SU-DHL-6 (cell line): ENCODE data around the gene CAMK1D.

Experiments
- H2AFZ ChIP-seq: fragments of 200-600 bp; sonication (generic); 2 replicates; pipeline ENCODE4 v1.6.1; 2014; ENCODE audit warnings: low read depth, mild to moderate bottlenecking, moderate library complexity, mixed read lengths, antibody characterized with exemption, low read length; ENCODE audit not compliant: severe bottlenecking
- H3F3A ChIP-seq: fragments of 200-600 bp; shearing (Covaris generic); 2 replicates; pipeline ENCODE4 v1.6.0; 2016; ENCODE audit warnings: antibody characterized with exemption, mild to moderate bottlenecking; ENCODE audit not compliant: insufficient read depth
- H3K27ac ChIP-seq: fragments of 200-600 bp; sonication (generic); 2 replicates; pipeline ENCODE4 v1.5.1; 2016; ENCODE audit warnings: low read depth, mild to moderate bottlenecking, low read length, moderate library complexity, mixed read lengths
- H3K27me3 ChIP-seq: fragments of 200-600 bp; sonication (generic), shearing (Covaris generic); 2 replicates; pipeline ENCODE4 v1.6.0; 2014; ENCODE audit warnings: mild to moderate bottlenecking, low read length
- H3K36me3 ChIP-seq: fragments of 200-600 bp; sonication (generic); 2 replicates; pipeline ENCODE4 v1.6.1; 2014; ENCODE audit warnings: mild to moderate bottlenecking, low read length, mixed read lengths
- H3K4me2 ChIP-seq: fragments of 300-600, 200-600 bp; shearing (Covaris generic), sonication (generic); 2 replicates; pipeline ENCODE4 v1.6.0; 2014; ENCODE audit warnings: low read length, low read depth, mild to moderate bottlenecking; ENCODE audit not compliant: poor library complexity, severe bottlenecking
- H3K4me3 ChIP-seq: fragments of 200-600 bp; sonication (generic); 2 replicates; pipeline ENCODE4 v1.5.1; 2014; ENCODE audit warnings: antibody characterized with exemption, low read length, mild to moderate bottlenecking, mixed read lengths; ENCODE audit not compliant: insufficient read depth, poor library complexity, severe bottlenecking
- H3K79me2 ChIP-seq: fragments of 200-600 bp; sonication (generic); 2 replicates; pipeline ENCODE4 v1.6.1; 2014; ENCODE audit warnings: mild to moderate bottlenecking, low read length, moderate library complexity; ENCODE audit not compliant: insufficient read depth
- H3K9ac ChIP-seq: fragments of 200-600 bp; sonication (generic); 2 replicates; pipeline ENCODE4 v1.7.0; 2014; ENCODE audit warnings: mild to moderate bottlenecking, low read length
- H3K9me2 ChIP-seq: fragments of 200-600 bp; sonication (generic); replicated peaks from 2 replicates; pipeline ENCODE4 v1.6.1; 2014; ENCODE audit warnings: low read length; ENCODE audit not compliant: insufficient read depth
- H3K9me3 ChIP-seq: fragments of 200-600 bp; sonication (generic); 2 replicates; pipeline ENCODE4 v1.6.1; 2014; ENCODE audit warnings: low read length, mixed read lengths; ENCODE audit not compliant: insufficient read depth
- H4K20me1 ChIP-seq: fragments of 200-600 bp; sonication (generic); 2 replicates; pipeline ENCODE4 v1.6.1; 2014; ENCODE audit warnings: low read depth, mild to moderate bottlenecking, antibody characterized with exemption, low read length, moderate library complexity, mixed read lengths
- EZH2phosphoT487 ChIP-seq: fragments of 200-600 bp; sonication (generic), shearing (Covaris generic); conservative IDR thresholded peaks from 2 replicates; pipeline ENCODE4 v1.6.1; 2018; ENCODE audit warnings: mild to moderate bottlenecking, antibody characterized with exemption, low read length, moderate library complexity, mixed read lengths
- TF ChIP-seq, protein P1 (sequence below): fragments of 200-600 bp; sonication (generic); IDR thresholded peaks from one replicate; pipeline ENCODE4 v1.5.1; 2017; ENCODE audit warnings: antibody characterized with exemption, mild to moderate bottlenecking, low read length, moderate library complexity; ENCODE audit not compliant: insufficient read depth, poor library complexity, severe bottlenecking

The CAMK1D gene

DNA sequence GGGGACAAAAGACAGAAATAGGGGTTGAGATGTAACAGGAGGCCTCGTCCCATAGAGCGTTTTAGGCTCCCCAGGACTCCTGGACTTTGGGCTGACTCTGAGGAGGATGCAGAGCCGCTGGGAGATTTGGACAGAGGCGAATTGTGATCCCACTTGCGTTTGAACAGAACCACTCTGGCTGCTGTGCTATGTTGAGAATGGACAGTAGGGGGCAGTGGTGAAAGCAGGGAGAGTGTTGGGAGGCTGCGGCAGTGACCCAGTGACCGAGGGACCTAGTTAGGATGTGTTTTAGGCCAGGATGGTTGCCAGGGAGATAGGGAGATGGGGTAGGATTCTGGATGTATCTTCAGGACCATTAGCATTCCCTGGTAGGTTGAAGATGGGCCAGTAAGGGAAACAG, 380.5 kb downstream of the CAMK1D start:
- Histone ChIP-seq H3K27ac (no peak overlapping the region), H3K9me2 (no peaks in the 10 kb centered on the region), H3K9me3 (no peaks in the 10 kb centered on the region), H2AFZ (no peak overlapping the region), H3K4me3 (no peak overlapping the region), H4K20me1 (no peaks in the 10 kb centered on the region; the same call in 1 of the 2 replicates), H3K9ac (no peak overlapping the region), H3K4me2 (no peak overlapping the region), H3K27me3 (no peaks in the 10 kb centered on the region), H3K79me2 (peaks cover 16% of the 10 kb centered on the region), H3F3A (peaks cover 4% of the 10 kb centered on the region; the same call in 1 of the 2 replicates), H3K36me3 (no peaks in the 10 kb centered on the region)
- TF ChIP-seq, protein P1, sequence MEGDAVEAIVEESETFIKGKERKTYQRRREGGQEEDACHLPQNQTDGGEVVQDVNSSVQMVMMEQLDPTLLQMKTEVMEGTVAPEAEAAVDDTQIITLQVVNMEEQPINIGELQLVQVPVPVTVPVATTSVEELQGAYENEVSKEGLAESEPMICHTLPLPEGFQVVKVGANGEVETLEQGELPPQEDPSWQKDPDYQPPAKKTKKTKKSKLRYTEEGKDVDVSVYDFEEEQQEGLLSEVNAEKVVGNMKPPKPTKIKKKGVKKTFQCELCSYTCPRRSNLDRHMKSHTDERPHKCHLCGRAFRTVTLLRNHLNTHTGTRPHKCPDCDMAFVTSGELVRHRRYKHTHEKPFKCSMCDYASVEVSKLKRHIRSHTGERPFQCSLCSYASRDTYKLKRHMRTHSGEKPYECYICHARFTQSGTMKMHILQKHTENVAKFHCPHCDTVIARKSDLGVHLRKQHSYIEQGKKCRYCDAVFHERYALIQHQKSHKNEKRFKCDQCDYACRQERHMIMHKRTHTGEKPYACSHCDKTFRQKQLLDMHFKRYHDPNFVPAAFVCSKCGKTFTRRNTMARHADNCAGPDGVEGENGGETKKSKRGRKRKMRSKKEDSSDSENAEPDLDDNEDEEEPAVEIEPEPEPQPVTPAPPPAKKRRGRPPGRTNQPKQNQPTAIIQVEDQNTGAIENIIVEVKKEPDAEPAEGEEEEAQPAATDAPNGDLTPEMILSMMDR: peak; percentile 14
- TF ChIP-seq EZH2phosphoT487: no peak

DNA sequence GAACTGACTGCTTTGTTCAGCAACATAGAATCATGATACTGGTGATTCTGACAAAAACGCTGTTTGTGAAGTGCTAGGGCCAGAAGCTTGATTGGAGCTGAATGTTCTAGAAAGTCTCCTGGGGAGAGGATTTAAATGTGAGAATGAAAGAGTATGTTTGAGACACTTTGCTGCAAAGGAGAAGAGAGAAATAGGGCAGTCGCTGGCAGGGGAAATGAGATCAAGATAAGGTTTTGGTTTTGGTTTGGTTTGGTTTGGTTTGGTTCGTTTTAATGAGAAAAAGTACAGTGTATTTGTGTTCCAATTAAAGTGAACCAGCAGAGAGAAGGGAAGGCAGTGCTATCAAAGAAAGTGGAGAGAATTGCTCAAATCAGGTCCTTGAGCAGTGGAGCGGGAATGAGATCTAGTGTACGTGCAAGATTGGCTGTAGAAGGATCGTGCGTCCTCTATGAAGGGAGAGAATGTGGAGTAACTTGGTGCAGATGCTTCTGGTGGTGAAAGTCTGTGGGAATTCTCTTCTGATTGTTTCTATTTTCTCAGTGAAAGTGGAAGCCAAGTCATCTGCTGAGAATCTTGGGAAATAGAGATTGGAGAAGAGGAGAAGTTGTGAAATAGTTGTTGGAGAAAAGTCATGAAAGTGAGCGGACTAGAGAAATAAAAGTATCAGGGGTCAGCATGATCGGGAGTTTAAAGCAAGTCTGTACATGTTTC, 381.6 kb downstream of the CAMK1D start:
- Histone ChIP-seq H2AFZ (no peak overlapping the region), H3K4me2 (no peak overlapping the region), H3F3A (peaks cover 4% of the 10 kb centered on the region; the same call in 1 of the 2 replicates), H3K27me3 (no peaks in the 10 kb centered on the region), H3K4me3 (no peak overlapping the region), H3K27ac (no peak overlapping the region), H3K9me3 (no peaks in the 10 kb centered on the region), H3K9me2 (no peaks in the 10 kb centered on the region), H4K20me1 (no peaks in the 10 kb centered on the region; the same call in 1 of the 2 replicates), H3K9ac (no peak overlapping the region), H3K79me2 (peaks cover 18% of the 10 kb centered on the region), H3K36me3 (no peaks in the 10 kb centered on the region)
- TF ChIP-seq, protein P1: no peak
- TF ChIP-seq EZH2phosphoT487: no peak

DNA sequence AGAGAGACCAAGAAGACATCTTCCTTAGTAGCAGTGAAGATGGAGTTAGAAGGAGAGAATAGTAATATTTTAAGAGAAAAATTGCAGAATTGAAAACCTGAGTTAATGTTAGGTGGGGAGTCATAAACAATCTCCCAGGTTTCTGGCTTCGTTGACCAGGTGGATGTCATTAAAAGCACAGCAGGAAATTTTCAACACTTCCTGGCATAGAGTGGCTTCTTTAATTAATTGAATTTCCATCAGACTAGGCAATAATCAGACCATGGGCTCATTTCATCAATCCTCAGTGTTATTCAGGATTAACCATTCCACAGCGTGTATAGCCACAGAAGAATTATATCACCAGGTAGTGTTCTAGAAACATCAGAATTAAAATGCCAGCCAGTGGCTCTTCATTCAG, 383.9 kb downstream of the CAMK1D start:
- Histone ChIP-seq H3K27ac (no peak overlapping the region), H4K20me1 (no peaks in the 10 kb centered on the region; the same call in 1 of the 2 replicates), H3K36me3 (no peaks in the 10 kb centered on the region), H3K9ac (no peak overlapping the region), H3K4me2 (no peak overlapping the region), H3K79me2 (peaks cover 17% of the 10 kb centered on the region), H3K9me3 (no peaks in the 10 kb centered on the region), H3F3A (peaks cover 4% of the 10 kb centered on the region; the same call in 1 of the 2 replicates), H2AFZ (no peak overlapping the region), H3K9me2 (no peaks in the 10 kb centered on the region), H3K4me3 (no peak overlapping the region), H3K27me3 (no peaks in the 10 kb centered on the region)
- TF ChIP-seq, protein P1: no peak
- no peak for TF ChIP-seq EZH2phosphoT487
